Activated CD8-positive, alpha-beta memory T cell treated with anti-CD3 and anti-CD28 coated beads for 4 hours (primary cell): ENCODE data around the gene LRRC59.

ENCODE experiments used
- DNase-seq, 2 donors: peaks; one replicate each; pipeline ENCODE4 v3.0.0-alpha.2; 2020; ENCODE audit warnings: low read depth in 2 of 2

The LRRC59 gene

DNA sequence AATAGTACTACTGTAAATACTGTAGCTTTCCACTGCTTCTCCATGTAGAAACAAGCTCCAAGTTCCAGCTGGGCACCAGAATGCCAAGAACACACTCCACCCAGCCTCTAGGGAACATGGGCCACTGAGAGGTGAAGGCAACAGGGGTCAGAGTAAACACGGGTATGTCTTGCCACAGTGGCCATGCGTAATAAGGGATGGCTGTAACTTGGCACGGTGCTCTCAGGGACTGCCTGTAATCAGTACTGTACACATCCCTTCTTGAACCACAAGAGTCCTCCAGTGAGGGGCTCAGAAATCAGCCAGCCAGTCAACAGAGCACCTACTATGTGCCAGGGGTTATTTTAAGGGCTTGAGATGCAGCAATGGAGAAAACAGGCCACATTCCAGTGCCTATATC is 10.8 kb downstream of the LRRC59 start:
- DNase-seq = no peak

DNA sequence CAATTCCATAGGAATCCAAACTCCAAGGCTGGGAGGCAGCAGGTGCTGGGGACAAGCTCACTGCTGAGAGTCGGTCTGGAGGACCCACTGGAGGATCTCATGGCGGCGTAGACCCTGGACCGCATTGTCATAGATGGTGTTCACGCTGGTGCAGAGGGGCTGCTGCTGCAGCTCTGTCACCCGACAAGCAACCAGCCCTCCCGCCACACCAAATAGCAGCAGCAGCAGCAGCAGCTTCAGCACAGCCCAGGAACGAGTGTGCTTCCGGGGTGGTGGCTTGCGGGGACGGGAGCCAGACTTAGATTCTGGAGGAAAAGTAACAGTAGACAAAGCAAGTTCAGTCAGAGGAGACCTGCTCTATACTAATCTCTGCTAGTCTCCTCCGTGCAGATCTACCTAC is 14.4 kb downstream of the LRRC59 start:
- DNase-seq = no peak

DNA sequence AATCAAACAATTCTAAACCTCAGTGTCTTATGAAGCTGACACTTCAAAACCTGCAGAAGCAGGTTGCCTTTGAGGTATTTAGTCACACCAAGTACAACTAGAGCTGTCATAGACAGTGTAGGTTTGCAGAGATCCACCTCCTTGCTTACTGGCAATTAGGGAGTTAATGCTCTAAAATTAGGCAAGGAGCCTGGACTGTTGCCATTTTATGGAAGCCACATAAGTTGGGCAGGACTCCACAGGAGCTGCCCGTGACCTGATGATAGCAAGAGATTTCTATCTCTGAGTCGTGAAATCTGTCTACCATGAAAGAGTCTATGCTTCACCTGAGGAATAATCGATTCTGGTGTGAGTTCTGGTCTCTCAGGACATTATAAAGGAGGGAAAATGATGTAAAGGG is 15.4 kb downstream of the LRRC59 start:
- no peak for DNase-seq

GRCh38 chr17:50381260-50381815 is 16.0 kb downstream of the LRRC59 start:
- DNase-seq = no peak

GRCh38 chr17:50380369-50381259 is 16.7 kb downstream of the LRRC59 start:
- no peak for DNase-seq

DNA sequence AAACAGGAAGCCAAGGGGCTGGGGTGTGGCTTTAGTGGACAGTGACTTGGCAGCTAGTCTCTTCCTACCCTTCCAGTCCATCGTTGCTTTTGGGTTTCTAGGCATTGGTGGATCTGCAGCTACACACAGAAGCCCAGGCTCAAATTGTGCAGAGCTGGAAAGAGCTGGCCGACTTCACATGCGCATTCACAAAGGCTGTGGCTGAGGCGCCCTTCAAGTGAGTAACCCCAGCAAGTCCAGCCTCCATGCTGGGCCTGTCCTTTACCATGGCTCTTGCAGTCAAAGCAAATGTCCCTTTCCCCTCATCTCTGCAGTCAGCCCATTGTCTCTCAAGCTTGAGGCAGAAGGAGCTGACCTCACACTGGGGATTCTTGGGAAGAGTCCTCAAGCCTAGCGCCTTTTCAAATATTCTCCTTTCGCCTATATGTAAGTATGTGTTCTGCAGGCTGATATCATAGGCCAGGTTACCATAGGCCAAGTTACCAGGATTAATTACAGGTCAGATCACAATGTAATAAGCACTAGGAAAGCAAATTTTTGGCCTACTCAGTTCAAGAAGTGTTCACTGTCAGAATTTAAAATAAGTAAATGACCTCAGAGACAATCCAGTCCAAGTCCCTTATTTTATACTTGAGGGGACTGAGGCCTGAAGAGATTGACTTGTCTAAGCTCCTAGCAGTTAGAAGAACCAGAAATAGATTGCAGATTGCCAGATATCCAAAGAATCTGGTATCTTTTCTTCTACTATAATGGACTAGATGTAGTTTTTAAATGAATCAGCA is 17.8 kb downstream of the LRRC59 start:
- DNase-seq = no peak

GRCh38 chr17:50375858-50376538 is 21.3 kb downstream of the LRRC59 start:
- no peak for DNase-seq

- DNase-seq = no peak
These were observed 23.6 kb downstream of the LRRC59 start for GRCh38 chr17:50373705-50374104.

DNA sequence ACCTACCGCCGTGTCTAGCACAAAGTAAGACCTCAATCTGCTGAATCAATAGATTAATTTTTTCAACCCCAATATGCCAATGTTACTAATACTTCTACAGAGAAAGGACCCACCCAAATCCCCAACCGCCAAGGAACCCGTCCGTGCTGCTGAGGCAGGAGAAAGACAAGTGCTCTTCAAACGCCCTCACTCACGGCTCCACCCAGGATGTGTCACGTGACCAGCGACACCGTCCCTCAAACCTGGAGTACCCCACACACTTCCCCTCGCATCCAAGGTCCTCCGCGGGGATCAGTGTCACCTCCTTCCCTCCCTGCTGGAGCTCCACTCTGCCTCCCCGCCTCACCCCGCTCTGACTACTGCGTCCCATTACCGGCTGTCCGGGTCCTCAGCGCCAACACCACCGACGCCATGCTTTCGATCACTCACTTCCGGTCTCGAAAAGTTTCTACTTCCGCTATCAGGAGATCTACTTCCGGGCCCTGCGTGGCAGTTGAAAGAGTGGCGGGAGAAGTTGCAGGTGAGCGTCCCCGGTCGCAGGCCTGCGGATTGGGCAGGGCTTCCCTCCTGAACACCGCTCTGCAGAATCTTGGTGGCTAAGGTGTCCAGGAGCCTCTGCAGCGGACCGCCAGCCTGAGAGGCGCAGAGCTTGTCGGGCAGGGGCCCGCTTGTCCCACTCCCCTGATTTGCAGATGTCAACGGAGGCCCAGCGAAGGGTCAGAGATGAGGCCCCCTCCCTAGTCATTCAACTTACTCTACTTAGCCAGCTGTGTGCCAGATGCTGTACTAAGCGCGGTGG is 24.4 kb downstream of the LRRC59 start, which contains the start of the genes EME1 and MRPL27:
Gene EME1, plus strand, starts transcription at position 472 of the 799 bp plus-strand sequence. CDS start 1,980 bp downstream, outside the sequence.
Gene MRPL27, minus strand, starts transcription at position 427 of the 799 bp plus-strand sequence. Its CDS starts 14 bp downstream, at position 413.
- peak; percentile 69 to 73 for DNase-seq

GRCh38 chr17:50372222-50372757 is 25.0 kb downstream of the LRRC59 start:
- DNase-seq = no peak

DNA sequence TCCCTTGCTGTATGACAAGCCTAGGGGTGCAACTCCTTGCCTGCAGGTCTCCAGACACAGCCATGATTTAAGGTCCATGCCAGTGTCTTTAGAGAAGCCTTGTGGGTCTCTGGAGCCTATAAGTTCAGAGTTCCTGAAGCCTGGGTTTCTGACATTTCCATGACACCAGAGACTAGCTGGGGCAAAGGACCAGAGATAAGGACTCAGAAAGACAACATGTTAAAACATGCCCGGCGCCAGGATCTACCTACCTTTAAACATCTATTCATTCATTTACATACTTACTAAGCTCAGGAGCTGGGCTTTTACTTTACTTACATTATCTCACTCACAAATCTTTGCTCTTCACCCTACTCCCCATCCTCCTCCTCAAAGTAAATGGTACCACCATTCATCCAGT is 25.8 kb downstream of the LRRC59 start:
- DNase-seq = no peak

- DNase-seq = no peak
These were observed 27.3 kb downstream of the LRRC59 start for GRCh38 chr17:50370052-50370451.

DNA sequence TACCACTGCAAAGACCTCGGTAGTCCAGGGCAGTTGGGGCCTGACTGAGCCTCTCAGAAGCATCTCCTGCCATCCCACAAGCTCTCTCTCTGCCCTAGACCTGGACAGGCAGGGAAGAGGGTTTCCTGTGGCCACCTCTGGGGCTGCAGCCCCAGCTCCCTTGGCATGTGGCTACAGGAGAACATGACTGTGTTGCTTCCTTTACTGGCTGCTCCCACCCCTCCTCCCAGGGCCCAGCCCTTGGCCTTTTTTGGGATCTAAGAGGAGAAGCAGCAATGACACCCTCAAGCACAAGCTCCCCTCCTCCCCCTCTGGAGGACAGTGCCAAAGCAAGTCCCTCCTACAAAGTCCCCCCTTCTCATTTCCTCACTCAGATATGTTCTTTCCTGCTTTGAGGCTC is 29.9 kb downstream of the LRRC59 start:
- no peak for DNase-seq

- DNase-seq = no peak
These were observed 31.5 kb downstream of the LRRC59 start for GRCh38 chr17:50365649-50366393.

- no peak for DNase-seq
These were observed 32.2 kb downstream of the LRRC59 start for GRCh38 chr17:50365165-50365564.

DNA sequence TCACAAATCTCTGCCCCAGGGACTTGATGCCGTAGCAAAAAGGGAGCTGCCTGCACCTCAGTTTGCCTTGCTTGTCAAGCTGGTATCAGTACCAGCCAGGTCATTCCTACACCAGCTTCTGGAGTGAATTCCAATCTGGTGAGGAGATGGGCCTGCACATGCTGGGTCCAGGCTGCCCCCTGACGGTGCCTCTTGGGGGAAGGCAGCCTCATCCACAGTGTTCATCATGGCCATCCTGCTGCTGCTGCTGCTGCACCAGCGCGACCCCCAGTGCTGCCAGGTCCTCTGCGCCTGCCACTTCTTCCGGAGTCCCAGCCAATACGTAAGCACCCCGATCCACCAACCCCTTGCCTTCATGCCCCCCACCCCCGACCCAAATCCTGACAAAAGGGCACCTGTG is 32.6 kb downstream of the LRRC59 start:
- no peak for DNase-seq

DNA sequence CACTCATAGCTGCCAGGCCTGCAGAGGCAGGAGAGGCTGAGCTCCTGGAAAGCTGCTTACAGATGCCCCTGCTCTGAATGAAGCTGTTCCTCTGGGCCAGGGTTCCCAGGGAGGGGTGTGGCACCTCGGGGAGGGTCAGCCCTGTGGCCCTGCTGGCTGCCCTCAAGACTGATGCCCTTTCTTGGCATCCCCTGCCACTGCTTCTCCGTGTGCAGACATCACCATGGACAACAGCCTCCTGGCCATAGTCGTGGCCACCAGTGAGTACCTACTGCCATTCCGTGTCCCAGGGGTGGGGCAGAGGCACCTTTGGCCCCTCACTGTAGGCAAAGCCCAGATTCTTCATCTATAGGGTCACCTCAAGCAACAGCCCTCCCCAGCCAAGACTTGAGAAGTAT is 33.3 kb downstream of the LRRC59 start:
- DNase-seq = no peak

GRCh38 chr17:50363217-50364060 is 33.9 kb downstream of the LRRC59 start:
- no peak for DNase-seq

- no peak for DNase-seq
These were observed 34.7 kb downstream of the LRRC59 start for GRCh38 chr17:50362661-50363060.
